ENCODE data around the gene EXPH5.

EXPH5 gene

DNA sequence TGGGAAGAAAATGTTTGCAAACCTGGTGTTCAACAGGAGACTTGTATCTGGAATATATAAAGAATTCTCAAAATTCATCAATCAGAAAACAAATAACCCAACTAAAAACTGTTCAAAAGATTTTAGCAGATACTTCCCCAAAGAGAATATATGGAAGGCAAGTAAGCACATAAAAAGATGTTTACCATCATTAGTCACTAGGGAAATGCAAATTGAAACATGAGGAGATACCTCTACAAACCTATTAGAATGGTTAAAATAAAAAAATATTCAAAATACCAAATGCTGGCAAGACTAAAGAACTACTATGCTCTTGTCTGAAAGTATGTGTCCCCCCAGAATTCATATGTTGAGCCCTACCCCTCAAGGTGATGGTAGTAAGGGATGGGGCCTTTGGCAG lies 8.6 kb downstream of the EXPH5 start:
- Histone ChIP-seq H3K79me2 (ENCODE audit: insufficient read depth, low read length) (no peaks in the 10 kb centered on the region), H2AFZ (ENCODE audit: low read depth, low read length) (no peak overlapping the region), H3K4me1 (ENCODE audit: insufficient read depth, low read length) (no peaks in the 10 kb centered on the region), H4K20me1 (ENCODE audit: insufficient read depth, low read length) (no peaks in the 10 kb centered on the region), H3K4me3 (ENCODE audit: low read depth in 1 of 2, low read length in 2 of 2) (no peak overlapping the region), H3K36me3 (ENCODE audit: insufficient read depth, low read length) (no peaks in the 10 kb centered on the region), H3K27me3 (ENCODE audit: insufficient read depth, low read length, poor library complexity) (peaks cover 6% of the 10 kb centered on the region), H3K27ac (ENCODE audit: low read length) (no peak overlapping the region), H3K4me2 (ENCODE audit: insufficient read depth, low read length) (no peak overlapping the region), H3K9me3 (ENCODE audit: insufficient read depth, low read length, severe bottlenecking) (no peaks in the 10 kb centered on the region), H3K9ac (ENCODE audit: low read depth, low read length) (no peak overlapping the region)
- TF ChIP-seq, protein P1, sequence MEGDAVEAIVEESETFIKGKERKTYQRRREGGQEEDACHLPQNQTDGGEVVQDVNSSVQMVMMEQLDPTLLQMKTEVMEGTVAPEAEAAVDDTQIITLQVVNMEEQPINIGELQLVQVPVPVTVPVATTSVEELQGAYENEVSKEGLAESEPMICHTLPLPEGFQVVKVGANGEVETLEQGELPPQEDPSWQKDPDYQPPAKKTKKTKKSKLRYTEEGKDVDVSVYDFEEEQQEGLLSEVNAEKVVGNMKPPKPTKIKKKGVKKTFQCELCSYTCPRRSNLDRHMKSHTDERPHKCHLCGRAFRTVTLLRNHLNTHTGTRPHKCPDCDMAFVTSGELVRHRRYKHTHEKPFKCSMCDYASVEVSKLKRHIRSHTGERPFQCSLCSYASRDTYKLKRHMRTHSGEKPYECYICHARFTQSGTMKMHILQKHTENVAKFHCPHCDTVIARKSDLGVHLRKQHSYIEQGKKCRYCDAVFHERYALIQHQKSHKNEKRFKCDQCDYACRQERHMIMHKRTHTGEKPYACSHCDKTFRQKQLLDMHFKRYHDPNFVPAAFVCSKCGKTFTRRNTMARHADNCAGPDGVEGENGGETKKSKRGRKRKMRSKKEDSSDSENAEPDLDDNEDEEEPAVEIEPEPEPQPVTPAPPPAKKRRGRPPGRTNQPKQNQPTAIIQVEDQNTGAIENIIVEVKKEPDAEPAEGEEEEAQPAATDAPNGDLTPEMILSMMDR (IDR thresholded peaks at IDR 0.05; ENCODE audit: borderline replicate concordance, extremely low read depth, low read length, poor library complexity, severe bottlenecking) = no peak
- TF ChIP-seq EZH2 (IDR thresholded peaks at IDR 0.05; ENCODE audit: borderline replicate concordance, low read depth, low read length, severe bottlenecking) = no peak
- no peak for ATAC-seq (ENCODE audit: insufficient read depth, low read depth)
- DNase-seq = no peak

DNA sequence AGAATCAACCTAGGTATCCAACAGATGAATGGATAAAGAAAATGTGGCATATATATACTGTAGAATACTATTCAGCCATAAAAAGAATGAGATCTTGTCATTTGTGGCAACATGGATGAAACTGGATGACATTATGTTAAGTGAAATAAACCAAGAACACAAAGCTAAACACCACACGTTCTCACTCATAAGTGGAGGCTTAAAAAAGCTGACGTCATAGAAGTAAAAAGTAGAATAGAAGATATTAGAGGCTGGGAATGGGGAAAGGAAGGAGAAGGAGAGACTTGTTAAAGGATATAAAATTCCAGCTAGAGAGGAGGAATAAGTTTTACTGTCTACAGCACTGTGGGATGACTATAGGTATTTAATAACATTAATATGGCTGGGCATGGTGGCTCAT lies 12.9 kb downstream of the EXPH5 start:
- Histone ChIP-seq H3K27ac (ENCODE audit: low read length) (no peak overlapping the region), H3K9ac (ENCODE audit: low read depth, low read length) (no peak overlapping the region), H3K27me3 (ENCODE audit: insufficient read depth, low read length, poor library complexity) (no peaks in the 10 kb centered on the region), H3K4me1 (ENCODE audit: insufficient read depth, low read length) (no peaks in the 10 kb centered on the region), H3K4me2 (ENCODE audit: insufficient read depth, low read length) (no peak overlapping the region), H3K4me3 (ENCODE audit: low read depth in 1 of 2, low read length in 2 of 2) (no peak overlapping the region), H4K20me1 (ENCODE audit: insufficient read depth, low read length) (no peaks in the 10 kb centered on the region), H3K9me3 (ENCODE audit: insufficient read depth, low read length, severe bottlenecking) (no peaks in the 10 kb centered on the region), H3K36me3 (ENCODE audit: insufficient read depth, low read length) (no peaks in the 10 kb centered on the region), H3K79me2 (ENCODE audit: insufficient read depth, low read length) (no peaks in the 10 kb centered on the region), H2AFZ (ENCODE audit: low read depth, low read length) (no peak overlapping the region)
- TF ChIP-seq EZH2 (IDR thresholded peaks at IDR 0.05; ENCODE audit: borderline replicate concordance, low read depth, low read length, severe bottlenecking) = no peak
- TF ChIP-seq, protein P1 (IDR thresholded peaks at IDR 0.05; ENCODE audit: borderline replicate concordance, extremely low read depth, low read length, poor library complexity, severe bottlenecking) = no peak
- DNase-seq (no peak), ATAC-seq (ENCODE audit: insufficient read depth, low read depth) (no peak)

DNA sequence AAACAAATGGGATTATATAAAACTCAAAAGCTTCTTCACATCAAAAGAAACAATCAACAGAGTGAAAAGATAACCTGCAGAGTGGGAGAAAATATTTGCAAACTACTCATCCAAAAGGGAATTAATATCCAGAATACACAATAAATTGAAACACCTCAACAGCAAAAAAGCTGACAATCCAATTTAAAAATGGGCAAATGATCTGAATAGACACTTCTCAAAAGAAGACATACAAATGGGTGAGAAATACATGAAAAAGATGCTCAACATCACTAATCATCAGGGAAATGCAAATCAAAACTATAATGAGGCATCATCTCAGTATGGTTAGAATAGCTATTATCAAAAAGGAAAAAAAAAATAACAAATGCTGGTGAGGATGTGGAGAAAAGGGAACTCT lies 13.5 kb downstream of the EXPH5 start:
- H3K79me2 ChIP-seq (ENCODE audit: insufficient read depth, low read length) = no peaks in the 10 kb centered on the region
- no peak overlapping the region for H3K27ac ChIP-seq (ENCODE audit: low read length)
- H3K4me3 ChIP-seq (ENCODE audit: low read depth in 1 of 2, low read length in 2 of 2) = no peak overlapping the region
- no peak overlapping the region for H3K4me2 ChIP-seq (ENCODE audit: insufficient read depth, low read length)
- H3K27me3 ChIP-seq (ENCODE audit: insufficient read depth, low read length, poor library complexity) = no peaks in the 10 kb centered on the region
- no peaks in the 10 kb centered on the region for H3K9me3 ChIP-seq (ENCODE audit: insufficient read depth, low read length, severe bottlenecking)
- ATAC-seq (ENCODE audit: insufficient read depth, low read depth) (no peak), DNase-seq (no peak)
- no peak overlapping the region for H2AFZ ChIP-seq (ENCODE audit: low read depth, low read length)
- no peak overlapping the region for H3K9ac ChIP-seq (ENCODE audit: low read depth, low read length)
- H3K4me1 ChIP-seq (ENCODE audit: insufficient read depth, low read length) = no peaks in the 10 kb centered on the region
- TF ChIP-seq, protein P1 (IDR thresholded peaks at IDR 0.05; ENCODE audit: borderline replicate concordance, extremely low read depth, low read length, poor library complexity, severe bottlenecking) = no peak
- no peak for TF ChIP-seq EZH2 (IDR thresholded peaks at IDR 0.05; ENCODE audit: borderline replicate concordance, low read depth, low read length, severe bottlenecking)
- H4K20me1 ChIP-seq (ENCODE audit: insufficient read depth, low read length) = no peaks in the 10 kb centered on the region
- H3K36me3 ChIP-seq (ENCODE audit: insufficient read depth, low read length) = no peaks in the 10 kb centered on the region

DNA sequence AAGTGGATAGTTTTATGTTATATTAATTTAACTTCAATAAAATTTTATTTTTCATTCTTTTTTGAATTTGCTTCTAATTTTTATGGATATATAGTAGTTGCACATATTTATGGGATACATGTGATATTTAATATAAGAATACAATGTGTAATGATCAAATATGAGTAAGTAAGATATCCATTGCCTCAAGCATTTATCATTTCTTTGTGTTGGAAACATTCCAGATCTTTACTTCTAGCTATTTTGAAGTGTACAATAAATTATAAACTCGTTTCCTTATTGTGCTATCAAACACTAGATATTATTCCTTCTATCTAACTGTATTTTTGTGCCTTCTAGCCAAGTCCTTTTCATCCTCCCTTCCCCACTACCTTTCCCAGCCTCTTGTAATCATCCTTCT lies 17.0 kb downstream of the EXPH5 start:
- H3K27ac ChIP-seq (ENCODE audit: low read length) = no peak overlapping the region
- no peak overlapping the region for H2AFZ ChIP-seq (ENCODE audit: low read depth, low read length)
- H4K20me1 ChIP-seq (ENCODE audit: insufficient read depth, low read length) = no peaks in the 10 kb centered on the region
- no peaks in the 10 kb centered on the region for H3K27me3 ChIP-seq (ENCODE audit: insufficient read depth, low read length, poor library complexity)
- H3K4me3 ChIP-seq (ENCODE audit: low read depth in 1 of 2, low read length in 2 of 2) = no peak overlapping the region
- peaks cover 4% of the 10 kb centered on the region for H3K9me3 ChIP-seq (ENCODE audit: insufficient read depth, low read length, severe bottlenecking)
- ATAC-seq (ENCODE audit: insufficient read depth, low read depth) (no peak), DNase-seq (no peak)
- H3K4me1 ChIP-seq (ENCODE audit: insufficient read depth, low read length) = peaks cover 3% of the 10 kb centered on the region; the same call in 1 of the 2 replicates
- H3K9ac ChIP-seq (ENCODE audit: low read depth, low read length) = no peak overlapping the region
- H3K36me3 ChIP-seq (ENCODE audit: insufficient read depth, low read length) = no peaks in the 10 kb centered on the region
- no peak for TF ChIP-seq EZH2 (IDR thresholded peaks at IDR 0.05; ENCODE audit: borderline replicate concordance, low read depth, low read length, severe bottlenecking)
- TF ChIP-seq, protein P1 (IDR thresholded peaks at IDR 0.05; ENCODE audit: borderline replicate concordance, extremely low read depth, low read length, poor library complexity, severe bottlenecking) = no peak
- no peak overlapping the region for H3K4me2 ChIP-seq (ENCODE audit: insufficient read depth, low read length)
- H3K79me2 ChIP-seq (ENCODE audit: insufficient read depth, low read length) = no peaks in the 10 kb centered on the region
